ENCODE results near the gene GRIP2.

GRCh38 chr3:14509796-14510100 lies 30.4 kb downstream of the GRIP2 start:
- TF ChIP-seq EZH2 (IDR thresholded peaks at IDR 0.05; ENCODE audit: low read length, missing control alignments), result no peak
- TF ChIP-seq CTCF (conservative IDR thresholded peaks at IDR 0.05 in 1 of 2, IDR thresholded peaks at IDR 0.05 in 1 of 2; ENCODE audit: low read depth in 1 of 2, low read length in 2 of 2), result no peak
